ENCODE measurements around the gene RAB33A. TPM values are rescaled to one million over a fixed set of nuclear protein-coding genes. Genes with fewer than 3 reads are reported as not detected.

The RAB33A gene
- total and polyA plus RNA-seq, 4 donors: 0.13 to 0.61 (median 0.55) TPM

DNA sequence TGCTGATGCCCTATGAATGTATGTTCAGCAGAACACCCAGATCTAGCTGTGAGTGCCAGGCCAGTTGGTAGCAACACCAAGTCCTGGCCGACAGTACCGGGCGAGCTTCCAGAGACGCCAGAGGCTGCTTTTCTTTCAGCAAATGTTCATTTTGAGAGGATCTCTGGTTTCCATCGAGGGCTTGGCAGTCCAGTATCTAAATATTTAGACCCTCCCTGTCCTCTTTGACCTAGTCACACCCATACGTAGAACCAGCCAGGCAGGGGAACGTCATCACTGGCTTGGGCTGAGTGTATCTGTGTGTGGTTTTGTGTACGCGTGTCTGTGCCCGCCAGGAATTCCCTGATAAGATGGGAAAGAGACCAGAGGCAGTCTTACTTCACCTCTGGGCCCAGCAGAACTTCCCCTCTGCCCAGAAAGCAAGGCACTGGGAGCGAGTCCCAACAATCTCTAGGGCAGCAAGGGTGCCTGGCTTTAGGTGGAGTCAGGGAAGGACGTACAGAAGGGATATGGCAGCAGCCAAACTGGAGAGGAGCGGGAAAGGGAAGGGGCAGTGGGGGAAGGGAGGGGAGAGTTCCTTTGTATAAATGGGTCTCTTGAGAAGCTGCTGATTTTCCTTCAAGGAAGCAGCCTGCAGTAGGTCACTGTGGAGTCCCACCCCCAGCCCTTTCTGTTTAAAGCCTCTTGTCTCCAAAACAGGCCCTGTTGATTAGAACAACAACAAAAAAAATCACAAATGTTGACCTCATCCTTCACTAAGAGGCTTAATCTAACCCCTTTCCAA lies 46.5 kb upstream of the RAB33A start:
- Histone ChIP-seq H3K4me3 (ENCODE audit: low read depth in 1 of 3, low read length in 3 of 3) (no peak overlapping the region), H3K27me3 (ENCODE audit: control insufficient read depth in 4 of 4, insufficient read depth in 4 of 4, low read length in 3 of 4) (no peaks in the 10 kb centered on the region), H3K4me1 (ENCODE audit: control insufficient read depth in 4 of 4, insufficient read depth in 4 of 4, low read length in 3 of 4) (peaks cover 0 to 4% (median 0%) of the 10 kb centered on the region in 4 donors), H3K36me3 (ENCODE audit: control insufficient read depth in 4 of 4, insufficient read depth in 3 of 4, low read depth in 1 of 4, low read length in 3 of 4) (peaks cover 0 to 30% (median 18%) of the 10 kb centered on the region in 4 donors), H3K9me3 (ENCODE audit: control insufficient read depth in 4 of 4, low read length in 3 of 4) (no peaks in the 10 kb centered on the region), H3K9ac (ENCODE audit: low read depth in 1 of 2, low read length in 2 of 2) (no peak overlapping the region), H3K27ac (ENCODE audit: low read depth in 1 of 2, low read length in 2 of 2) (no peak overlapping the region)
- DNase-seq (ENCODE audit: low spot score): no peak
- TF ChIP-seq CTCF (IDR thresholded peaks at IDR 0.05; ENCODE audit: low read depth, low read length, missing input control) (no peak), ZBTB33 (IDR thresholded peaks at IDR 0.05) (no peak), SP1 (IDR thresholded peaks at IDR 0.05) (no peak), RAD21 (IDR thresholded peaks at IDR 0.05) (no peak), JUND (IDR thresholded peaks at IDR 0.05) (no peak)
- WGBS: 74% methylated on average over 13 of the region's 13 CpGs

DNA sequence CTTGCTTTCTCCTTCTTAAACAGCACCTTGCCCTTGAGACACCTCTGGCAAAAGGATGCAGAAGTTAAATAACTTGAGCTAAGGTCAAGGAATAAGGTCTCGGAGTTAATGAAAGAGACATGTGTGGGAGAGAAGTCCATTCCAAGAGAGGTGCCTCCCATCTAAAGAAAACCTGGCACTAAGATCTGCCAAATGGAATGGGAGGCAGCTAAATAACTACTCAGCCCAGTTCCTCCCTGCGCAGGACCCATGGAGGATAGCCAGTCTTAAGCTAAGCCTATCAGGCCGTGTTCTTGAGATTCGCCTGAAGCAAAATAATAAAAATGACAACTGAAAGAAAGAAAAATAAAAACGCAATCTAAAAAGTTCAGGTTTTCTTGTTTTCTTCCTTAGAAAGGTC lies 40.8 kb upstream of the RAB33A start:
- Histone ChIP-seq H3K27me3 (ENCODE audit: control insufficient read depth in 4 of 4, insufficient read depth in 4 of 4, low read length in 3 of 4) (no peaks in the 10 kb centered on the region), H3K27ac (ENCODE audit: low read depth in 1 of 2, low read length in 2 of 2) (no peak overlapping the region), H3K4me1 (ENCODE audit: control insufficient read depth in 4 of 4, insufficient read depth in 4 of 4, low read length in 3 of 4) (no peaks in the 10 kb centered on the region), H3K36me3 (ENCODE audit: control insufficient read depth in 4 of 4, insufficient read depth in 3 of 4, low read depth in 1 of 4, low read length in 3 of 4) (peaks cover 2 to 59% (median 35%) of the 10 kb centered on the region in 4 donors), H3K9ac (ENCODE audit: low read depth in 1 of 2, low read length in 2 of 2) (no peak overlapping the region), H3K4me3 (ENCODE audit: low read depth in 1 of 3, low read length in 3 of 3) (no peak overlapping the region), H3K9me3 (ENCODE audit: control insufficient read depth in 4 of 4, low read length in 3 of 4) (no peaks in the 10 kb centered on the region)
- no peak for DNase-seq (ENCODE audit: low spot score)
- TF ChIP-seq ATF3 (IDR thresholded peaks at IDR 0.05): no peak
- TF ChIP-seq HNF4G (IDR thresholded peaks at IDR 0.05): no peak
- TF ChIP-seq FOXA1 (IDR thresholded peaks at IDR 0.05): no peak
- no peak for TF ChIP-seq JUND (IDR thresholded peaks at IDR 0.05)
- no peak for TF ChIP-seq ZBTB33 (IDR thresholded peaks at IDR 0.05)
- no peak for TF ChIP-seq HNF4A (conservative IDR thresholded peaks at IDR 0.05)
- no peak for TF ChIP-seq MAX (IDR thresholded peaks at IDR 0.05)
- no peak for TF ChIP-seq RXRA (IDR thresholded peaks at IDR 0.05)
- WGBS: 99% methylated on average over 5 of the region's 5 CpGs
